ENCODE data around the gene AMN.

AMN gene

DNA sequence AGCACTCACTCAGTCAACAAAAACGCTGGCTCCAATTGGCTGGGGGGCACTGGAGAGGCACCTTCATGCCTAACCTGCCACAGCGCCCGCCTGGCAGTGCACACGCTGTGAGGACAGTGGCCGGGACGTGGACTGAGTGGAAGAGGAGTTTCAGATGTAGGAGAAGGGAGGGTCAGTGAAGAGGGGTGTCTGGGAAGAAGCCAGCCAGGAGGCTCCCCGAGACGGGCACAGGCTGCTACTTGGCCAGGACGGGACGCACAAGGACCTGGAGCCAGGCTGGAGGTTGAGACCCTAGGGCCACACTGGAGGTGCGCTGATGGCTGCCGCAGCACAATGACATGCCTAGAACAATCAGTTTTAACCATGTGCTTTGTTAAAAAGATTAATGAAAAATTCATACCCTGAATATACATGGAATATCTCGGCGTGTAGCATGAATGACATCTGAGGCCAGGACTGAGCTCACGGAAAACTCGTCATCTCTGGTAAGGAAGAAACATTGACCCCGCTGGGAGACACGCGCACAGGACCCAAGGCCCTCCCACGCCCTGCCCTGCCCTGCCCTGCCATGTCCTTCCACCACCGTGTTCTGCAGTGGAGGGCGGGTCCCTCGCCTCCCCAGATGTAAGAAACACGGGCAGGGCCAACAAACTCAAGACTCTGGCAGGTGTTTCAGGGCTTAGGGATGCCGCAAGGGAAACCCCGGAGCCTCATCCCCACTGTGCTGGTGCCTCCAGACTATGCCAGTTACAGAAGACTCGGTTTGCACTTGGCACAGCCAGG lies 25.0 kb downstream of the AMN start:
- DNase-seq, result no peak

DNA sequence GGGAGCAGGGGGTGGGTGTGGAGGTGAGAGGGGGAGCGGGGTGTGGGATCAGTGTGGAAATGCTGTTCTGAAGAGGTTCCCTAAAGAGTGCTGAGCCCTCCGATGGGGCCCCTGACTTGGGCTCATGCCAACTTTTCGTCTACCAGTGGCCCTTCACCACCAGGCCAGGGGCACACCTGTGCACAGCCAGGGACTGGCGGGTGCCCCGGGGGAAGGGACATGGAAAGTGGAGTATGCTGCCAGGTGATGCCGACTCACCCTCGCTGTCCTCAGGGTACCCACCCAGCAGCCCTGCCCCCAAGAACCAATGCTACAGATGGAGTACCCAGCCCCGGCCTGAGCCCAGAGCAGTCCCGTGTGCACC lies 26.2 kb downstream of the AMN start:
- no peak for DNase-seq

DNA sequence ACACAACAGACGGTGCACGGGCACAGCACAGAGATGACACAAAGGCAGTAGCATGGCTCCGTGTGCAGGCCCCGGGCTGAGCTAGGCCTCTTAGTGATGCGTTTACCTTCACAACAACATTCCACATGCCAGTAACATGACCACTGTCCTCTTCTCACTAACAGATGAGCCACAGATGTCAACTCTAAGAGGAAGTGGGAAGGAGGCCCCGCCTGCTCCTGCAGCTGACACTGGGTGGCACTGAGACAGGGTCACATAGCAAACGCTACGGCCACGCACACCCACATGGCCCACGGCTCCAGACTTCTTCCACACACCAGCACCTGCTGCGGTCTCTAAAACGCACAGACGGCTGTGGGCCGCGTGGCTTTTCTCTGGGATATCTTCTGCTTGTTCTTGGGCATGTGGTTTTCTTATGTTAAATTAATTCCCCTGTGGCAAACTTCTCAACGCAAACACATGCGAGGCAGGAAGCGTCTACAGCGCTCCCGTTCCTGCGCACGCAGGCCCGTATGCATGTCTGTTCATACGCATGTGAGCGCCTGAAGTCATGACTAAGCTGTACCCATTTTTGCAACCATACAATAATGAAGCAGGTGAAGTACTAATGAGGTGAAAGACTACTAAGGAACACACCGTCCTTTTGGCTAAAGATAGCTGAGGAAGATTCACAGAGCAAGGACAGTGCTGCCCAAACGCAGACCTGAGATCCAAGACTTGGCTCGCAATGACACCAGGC lies 26.8 kb downstream of the AMN start:
- DNase-seq, result no peak

DNA sequence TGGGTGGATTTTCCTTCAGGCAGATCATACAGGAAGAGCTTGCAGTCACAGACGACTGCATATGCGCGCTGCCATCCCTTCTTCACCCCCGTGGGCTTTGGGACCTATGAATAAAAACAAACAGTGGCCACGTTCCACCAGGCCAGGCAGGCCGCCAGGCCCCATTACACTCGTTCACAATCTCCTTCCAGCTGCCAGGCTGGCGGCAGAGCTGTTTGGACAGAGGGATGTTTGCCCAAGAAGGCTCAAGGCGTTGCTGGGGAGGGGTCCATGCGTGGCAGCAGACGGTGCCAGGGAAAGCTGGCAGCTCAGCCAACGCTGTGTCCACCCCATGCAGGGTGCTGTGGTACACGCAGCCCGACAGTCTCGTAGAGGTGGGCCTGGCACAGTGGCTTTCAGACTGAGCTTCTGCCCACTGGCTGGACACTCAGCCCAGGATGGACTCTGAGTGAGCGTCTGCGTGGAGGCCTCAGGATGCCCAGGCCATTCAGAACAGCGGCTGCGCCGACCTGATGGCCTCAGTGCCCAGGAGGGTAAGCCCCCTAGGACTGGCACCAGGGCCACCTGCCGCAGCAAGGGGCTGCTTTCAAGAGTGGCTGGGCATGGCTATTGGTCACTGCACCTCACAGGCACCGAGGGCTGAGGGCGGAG lies 27.5 kb downstream of the AMN start:
- DNase-seq, result no peak

DNA sequence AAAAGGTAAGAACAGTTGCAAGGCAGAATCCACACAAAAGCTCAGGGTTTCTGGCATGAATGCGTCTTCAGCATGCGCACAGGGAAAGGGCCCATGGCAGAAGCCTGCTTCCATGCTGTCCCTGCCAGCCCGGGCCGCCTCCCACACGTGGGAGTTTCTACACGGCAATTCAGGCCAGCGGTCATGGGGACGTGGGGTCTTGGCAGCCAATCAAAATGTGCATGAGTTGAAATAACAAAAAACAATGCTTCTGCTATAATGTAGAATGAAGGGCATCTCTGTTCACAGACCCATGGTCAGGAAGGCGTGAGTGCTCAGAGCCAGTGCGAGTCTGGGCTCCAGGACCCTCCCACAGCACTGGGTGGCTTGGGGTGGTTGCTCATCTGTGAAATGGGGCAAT lies 28.6 kb downstream of the AMN start:
- DNase-seq, result no peak

DNA sequence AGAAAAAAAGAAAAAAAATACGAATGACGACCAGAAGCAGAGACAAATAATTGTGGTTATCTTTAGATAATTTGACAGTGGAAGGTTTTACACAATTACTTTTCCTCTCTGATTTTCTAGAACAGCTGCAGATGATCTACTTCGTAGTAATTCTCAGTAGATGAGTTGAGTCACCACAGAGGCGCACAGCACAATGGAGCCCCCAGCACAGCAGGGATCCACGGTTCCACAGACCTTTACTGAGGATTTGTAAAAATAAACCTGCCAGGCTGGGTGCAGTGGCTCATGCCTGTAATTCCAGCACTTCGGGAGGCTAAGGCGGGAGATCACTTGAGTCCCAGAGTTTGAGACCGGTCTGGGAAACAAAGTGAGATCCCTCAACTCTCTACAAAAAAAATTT lies 29.3 kb downstream of the AMN start:
- DNase-seq, result no peak

DNA sequence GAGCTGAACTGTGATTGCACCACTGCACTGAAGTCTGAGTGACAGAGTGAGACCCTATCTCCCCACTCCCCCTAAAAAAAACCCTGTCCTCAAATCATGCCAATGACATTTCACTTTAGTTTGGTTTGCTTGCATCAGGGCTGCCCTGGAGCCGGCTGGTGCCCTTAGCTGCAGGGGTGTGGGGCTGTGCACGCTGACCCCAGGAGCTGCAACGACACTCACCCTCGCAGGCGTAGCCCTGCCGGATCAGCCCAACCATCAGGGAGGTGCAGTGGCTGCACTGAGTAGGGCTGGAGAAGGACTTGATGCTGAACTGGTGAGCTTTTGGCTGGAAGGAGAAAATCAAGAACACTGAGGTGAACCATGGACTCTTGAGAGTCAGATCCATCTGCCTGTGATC lies 29.8 kb downstream of the AMN start:
- no peak for DNase-seq

DNA sequence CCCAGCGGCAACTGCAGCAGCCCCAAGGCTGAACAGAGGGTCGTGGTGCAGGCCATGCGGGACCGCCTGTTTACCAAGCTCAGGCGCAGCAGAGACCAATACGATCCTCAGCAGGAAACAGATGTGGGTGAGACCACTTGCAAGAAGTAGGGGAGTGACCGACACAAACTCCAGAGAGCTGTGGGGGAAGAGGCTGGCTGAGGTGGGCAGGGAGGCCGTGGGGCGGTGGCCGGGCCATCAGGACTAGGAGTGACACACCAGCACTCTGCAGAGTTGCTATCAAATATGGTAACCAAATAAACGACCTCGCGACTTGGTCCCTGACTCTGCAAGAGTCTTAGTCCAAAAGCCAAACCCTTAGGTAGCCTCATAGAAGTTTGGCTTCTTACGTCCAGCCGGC lies 30.6 kb downstream of the AMN start:
- DNase-seq, result no peak

DNA sequence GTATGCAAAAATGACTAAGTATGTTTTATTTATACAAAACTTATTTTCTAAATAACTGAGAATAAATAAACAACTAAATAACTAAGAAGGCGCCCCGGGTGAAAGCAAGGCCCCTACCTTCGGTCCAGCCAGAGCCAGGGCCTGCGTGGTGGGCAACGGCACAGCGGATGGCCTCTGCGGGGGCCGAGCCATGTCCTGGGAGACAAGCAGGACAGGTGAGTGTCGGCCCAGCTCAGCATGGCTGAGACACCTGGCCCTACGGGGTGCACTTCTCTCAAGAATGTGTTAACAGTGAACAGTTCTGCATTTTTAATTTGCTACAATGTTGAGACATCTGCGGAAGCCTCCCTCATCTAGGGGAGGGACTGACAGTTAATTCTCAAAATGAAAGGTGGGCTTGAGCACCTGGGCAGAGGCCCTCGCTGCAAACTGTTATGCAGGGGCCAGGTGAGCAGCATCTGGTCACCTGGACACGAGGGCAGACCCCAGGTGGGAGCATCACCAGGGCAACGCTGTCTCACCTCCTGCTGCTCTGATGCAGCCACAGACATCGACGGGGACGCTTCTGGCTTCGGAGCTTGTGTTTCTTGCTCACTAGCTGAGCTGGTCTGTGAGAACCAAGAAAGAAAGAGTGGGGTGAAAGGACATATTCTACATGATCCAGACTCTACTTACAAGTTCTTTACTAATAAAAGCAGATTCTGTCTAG lies 31.8 kb downstream of the AMN start:
- no peak for DNase-seq

DNA sequence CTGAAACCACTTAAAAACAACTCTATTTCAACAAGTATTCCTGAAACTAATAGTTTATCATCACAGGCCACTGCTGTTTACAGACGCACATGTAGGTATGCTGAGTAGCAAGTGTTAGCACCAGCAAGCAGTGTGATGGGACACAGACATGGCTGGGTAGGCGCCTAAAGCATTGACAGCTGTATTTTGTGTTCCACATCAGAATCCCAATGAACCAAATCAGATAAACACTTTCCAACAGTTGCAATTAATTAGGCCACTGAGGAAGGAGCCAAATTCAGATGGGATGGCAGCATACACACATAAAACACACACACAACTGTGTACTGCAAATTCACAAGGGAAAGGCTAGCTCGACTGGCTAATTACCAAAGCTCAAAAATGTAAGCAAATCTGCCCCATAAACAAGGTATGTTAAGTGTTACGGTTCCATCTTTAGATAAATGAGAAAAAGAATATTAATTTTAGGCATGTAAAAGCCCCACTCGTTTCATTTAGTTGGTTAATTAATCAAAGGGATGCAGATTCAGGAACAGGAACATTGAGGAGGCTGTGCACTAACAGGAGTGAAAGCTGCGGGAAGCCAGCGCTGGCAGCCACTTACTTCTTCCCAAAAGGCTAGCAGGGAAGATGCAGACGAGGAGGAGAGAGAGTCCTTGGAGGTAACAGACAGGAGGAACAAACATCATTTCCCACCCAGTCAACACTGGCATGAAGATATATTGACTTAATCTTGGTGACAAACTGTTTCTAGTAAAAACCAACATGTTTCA lies 33.4 kb downstream of the AMN start:
- no peak for DNase-seq

DNA sequence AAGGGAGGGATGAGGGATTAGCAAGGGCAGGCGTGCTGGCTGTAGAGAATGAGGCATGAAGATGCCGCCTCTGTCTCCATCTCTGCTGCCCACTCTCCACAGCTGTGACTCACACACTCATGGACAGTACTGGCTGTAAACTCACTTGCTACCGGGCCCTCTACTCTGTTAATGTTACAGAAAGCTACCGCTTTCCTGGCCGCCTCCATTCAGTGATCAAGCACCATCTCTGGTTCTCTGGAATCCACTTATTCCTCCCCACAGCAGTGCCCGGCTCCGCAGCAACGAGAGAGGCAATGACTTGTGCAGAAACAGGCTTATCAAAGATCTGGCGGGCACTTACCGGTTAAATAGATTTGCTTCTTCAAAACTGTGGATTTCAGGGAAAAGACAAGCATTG lies 34.8 kb downstream of the AMN start:
- DNase-seq, result no peak

DNA sequence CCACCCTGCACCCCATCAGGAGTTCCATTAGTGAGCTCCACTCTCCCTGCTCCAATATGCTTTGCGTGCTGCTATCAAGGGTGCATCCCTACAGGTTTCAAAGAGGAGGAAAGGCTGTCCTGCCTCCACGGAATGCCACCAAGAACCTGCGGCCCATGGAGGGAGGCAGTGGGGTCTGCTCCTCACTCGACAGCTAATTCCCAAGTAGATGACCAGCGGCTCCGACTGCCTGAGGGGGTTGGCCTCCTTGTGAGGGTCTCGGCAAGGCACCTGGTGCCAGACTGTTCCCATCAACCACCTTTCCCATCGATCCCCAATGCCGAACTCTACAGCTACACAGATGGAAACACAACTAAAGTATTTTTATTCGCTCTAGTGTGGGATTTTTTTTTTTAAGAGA lies 36.0 kb downstream of the AMN start:
- no peak for DNase-seq

DNA sequence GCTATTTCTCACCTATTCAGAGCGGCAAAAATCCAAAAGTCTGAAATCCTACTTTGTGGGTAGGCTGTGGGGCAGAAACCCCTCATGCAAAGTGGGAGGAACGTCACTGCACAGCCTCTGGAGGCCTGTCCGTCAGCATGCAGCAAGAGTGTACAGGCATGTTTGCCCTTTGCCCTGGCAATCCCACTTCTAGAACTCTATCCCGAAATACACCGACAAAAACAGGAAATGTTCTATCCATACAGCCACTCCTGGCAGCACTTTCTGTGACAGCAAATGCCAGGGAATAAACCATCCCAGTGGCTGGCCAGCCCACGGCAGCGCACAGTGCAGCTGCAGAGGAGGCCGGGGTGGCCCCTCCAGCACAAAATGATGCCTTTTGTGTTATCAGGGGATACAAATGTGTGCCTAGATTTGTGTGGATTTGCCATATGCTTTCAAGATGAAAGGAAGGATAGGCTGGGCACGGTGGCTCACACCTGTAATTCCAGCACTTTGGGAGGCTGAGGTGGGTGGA lies 39.7 kb downstream of the AMN start:
- DNase-seq, result no peak

DNA sequence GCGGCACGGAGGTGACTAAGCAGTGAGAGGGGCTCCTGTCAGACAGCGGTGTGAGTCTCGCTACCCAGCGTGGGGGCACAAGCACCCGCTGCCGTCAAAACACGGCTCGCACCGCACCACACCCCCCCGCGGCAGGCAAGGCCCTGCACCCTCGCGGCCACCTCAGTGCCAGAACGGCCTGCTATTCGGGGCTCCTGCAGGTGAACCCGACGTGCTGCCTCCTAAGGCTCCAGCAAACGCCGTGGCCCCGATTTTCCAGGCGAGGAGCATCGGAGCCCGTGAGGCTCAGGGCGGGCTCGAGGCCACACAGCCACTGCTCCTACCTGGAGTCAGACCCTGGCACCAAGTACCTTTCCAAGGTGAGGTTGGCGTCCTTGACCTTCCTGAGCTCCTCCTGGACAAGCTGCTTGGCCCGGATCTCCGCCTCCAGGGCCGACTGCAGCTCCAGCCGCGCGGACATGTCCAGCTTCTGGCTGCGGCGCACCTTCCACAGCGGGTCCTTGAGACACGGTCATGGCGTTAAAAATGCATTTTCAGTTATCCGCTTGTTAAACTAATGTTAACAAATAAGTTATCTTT lies 41.8 kb downstream of the AMN start:
- DNase-seq, result no peak

DNA sequence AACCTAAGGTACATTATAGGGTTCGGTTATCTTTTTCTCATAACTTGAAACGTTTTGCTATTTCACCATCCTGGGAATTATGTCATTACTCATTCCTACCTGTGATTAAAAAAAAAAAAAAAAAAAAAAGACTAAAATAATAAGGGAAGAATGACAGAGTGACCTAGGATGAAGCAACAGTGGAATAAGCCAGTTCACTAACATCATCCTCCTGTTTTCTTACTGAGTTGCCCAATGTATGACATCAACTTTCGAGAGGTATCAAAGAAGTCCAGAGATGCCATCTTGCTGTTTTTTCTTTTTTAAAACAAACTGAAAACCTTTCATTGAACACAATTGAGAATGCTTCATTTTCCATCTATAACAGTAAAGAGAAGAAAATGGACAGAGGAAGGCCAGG lies 42.8 kb downstream of the AMN start:
- DNase-seq, result no peak

DNA sequence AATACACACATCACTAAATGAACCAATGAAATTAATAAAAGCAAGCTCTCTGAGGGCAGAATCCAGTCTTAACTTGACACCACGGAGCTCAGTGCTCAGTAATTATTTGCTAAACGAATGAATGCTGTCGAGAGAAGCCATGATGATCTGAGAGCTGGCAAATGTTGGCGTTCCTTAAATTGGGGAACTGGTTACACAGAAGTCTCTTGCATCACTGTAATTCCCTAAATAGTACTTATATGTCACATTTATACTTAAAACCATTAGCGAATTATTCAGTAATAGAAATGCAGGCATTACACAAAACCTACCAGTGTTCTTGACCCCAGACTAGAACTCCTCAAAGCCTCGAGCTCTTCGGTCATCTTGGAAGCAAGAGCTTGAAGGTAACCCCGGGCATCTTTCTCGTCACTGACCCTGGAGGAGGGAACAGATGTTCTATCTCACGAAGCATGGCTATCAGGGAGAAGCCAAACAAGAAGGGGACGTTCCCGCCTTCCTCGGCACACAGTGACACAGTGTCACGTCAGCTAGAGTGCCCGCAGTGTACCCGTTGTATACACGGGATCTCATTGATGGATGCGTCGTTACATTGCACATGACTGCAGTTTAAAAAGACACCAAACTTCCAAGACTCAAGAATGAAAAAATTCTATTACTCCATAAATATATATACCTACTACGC lies 43.6 kb downstream of the AMN start:
- DNase-seq, result no peak

DNA sequence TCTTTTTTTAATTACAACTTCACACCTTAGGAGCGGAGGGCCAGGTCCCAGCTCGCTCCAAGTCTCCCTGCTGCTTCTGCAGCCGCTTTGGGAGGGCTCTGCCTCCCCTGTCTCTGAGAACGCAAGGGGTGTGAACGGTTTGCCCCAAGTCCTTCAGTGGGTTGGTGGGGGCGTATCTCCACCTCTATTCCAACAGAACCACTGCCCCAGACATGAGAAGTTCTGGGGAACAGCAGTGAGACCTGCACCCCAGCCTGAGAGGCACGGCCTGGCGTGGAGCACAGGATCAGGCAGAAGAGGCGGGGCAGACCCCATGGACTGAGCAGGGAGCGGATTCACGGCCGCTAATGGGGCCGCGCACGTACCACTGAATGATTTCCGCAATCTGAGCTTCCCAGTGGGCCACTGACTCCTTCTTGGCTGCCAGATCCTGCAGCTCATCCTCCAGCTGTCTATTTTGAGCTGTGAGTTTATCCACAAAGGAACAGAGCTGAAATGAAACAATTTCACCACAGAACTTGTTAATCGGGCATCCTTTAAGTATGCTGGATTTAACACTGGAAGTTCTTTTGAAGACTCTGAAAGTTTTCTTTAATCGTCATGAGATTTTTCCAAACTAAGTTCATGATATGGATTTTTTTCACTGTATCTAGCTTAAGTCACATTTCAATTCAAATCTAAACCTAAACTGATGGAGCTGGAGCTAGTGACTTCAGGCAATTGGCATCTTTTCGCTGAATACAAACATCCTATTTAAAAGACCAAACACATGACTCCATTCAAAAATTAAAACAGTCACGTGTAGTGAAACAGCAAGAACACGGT lies 44.4 kb downstream of the AMN start:
- no peak for DNase-seq

DNA sequence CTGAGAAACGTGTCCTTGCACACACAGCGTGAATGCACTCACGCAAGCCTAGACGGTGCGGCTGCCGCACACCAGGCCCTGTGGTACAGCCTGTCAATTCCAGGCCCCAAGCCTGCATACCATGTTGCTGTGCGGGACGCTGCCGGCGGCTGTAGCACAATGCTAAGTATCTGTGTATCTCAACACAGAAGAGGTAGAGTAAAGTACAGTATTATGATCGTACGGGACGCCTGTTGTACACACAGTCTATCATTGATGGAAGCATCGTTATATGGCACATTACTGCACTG lies 45.0 kb downstream of the AMN start:
- no peak for DNase-seq

DNA sequence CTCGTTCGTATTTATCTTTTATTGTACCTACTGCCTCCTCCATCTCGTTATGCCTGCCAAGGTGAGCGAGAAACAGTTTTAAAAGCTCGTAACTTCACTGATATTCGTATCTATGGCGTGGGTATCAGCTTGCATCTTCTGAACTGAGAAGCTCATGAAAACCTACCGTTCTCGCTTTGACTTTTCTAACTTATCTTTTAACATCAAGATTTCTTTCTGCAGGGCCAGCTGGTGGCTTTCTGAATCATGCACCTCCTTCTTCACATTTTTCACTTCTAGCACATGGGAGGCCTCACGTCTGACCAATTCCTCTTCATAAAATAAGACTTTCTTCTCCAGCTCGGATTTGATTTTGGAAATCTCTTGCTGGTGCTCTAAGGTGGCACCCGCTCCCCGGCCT lies 45.8 kb downstream of the AMN start:
- DNase-seq, result no peak

DNA sequence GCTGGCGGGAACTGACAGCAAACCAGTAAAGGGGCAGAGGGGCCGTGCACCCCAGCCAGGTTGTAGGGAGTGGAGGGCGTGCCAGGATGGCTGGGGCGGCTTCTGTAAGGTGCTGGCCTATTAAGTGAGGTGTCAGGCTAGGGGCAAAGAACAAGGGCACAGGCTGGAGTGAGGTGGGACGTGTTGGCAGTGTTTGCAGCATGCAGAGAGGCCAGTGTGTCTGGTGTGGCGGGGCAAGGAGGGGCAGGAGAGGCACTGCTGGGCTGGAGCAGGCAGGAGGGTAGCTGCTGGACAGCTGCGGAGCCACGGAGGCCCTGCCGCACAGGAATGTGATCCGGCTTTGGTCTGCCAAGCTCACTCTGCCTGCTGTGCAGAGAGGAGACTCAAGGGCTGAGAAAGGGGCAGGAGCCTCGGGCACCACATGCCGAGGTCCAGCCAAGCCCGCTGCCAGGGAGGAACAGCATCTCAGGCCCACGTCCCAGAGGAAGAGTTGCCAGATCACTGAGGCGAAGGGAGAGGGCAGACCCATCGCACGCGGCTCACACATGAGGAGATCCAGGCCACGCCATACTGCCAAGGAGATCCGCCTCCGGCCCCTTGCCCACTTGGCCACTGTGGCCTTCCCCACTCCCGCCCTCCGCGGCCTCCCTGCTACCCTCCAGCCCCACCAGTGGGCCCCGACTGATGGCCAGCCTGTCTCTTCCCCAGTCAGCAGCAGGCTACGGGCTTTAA lies 46.8 kb downstream of the AMN start:
- no peak for DNase-seq
